Fibroblast of the aortic adventitia (primary cell): ENCODE data around the gene IRF4. TPM values are rescaled to one million over a fixed set of nuclear protein-coding genes. Genes with fewer than 3 reads are reported as not detected.

Source experiments
- DNase-seq: peaks from one replicate; pipeline ENCODE4 v3.0.0-alpha.2; 2010; ENCODE audit warnings: low read depth
- H3K4me3 ChIP-seq: 2 replicates; pipeline ENCODE4 v1.5.1; 2011; ENCODE audit warnings: low read depth, mild to moderate bottlenecking, control low read depth, low read length, moderate library complexity
- CTCF ChIP-seq: IDR thresholded peaks from 2 replicates; pipeline ENCODE4 v1.5.1; 2011; ENCODE audit warnings: mild to moderate bottlenecking, low read length, control low read depth, inconsistent platforms; ENCODE audit not compliant: insufficient read depth
- total RNA-seq: library from RNA; depleted of rRNA; stranded (reverse); fragments of >200 nt; gene quantifications from 2 replicates; pipeline ENCODE4 v1.2.3, GENCODE V29; 2012; ENCODE audit warnings: low replicate concordance

IRF4 gene
- total RNA-seq, 1 donor: 2.3 TPM

- no peak for DNase-seq
- TF ChIP-seq CTCF: no peak
- no peak overlapping the region for H3K4me3 ChIP-seq
These were observed 63.5 kb downstream of the IRF4 start for GRCh38 chr6:455006-455585.

GRCh38 chr6:455835-456234 is 64.3 kb downstream of the IRF4 start:
- H3K4me3 ChIP-seq: no peak overlapping the region
- no peak for TF ChIP-seq CTCF
- no peak for DNase-seq

- H3K4me3 ChIP-seq: no peak overlapping the region
- no peak for DNase-seq
- no peak for TF ChIP-seq CTCF
These were observed 64.9 kb downstream of the IRF4 start for GRCh38 chr6:456358-456867.

- no peak overlapping the region for H3K4me3 ChIP-seq
- TF ChIP-seq CTCF: no peak
- DNase-seq: no peak
These were observed 65.3 kb downstream of the IRF4 start for GRCh38 chr6:456887-457286.

Other genes starting within 250 kb of the IRF4 start
- gene DUSP22, start 99.3 kb upstream of the IRF4 start, total RNA-seq: 17.0 and 18.6 TPM in 2 replicates